ENCODE measurements around the gene MAP2K5.

DNA sequence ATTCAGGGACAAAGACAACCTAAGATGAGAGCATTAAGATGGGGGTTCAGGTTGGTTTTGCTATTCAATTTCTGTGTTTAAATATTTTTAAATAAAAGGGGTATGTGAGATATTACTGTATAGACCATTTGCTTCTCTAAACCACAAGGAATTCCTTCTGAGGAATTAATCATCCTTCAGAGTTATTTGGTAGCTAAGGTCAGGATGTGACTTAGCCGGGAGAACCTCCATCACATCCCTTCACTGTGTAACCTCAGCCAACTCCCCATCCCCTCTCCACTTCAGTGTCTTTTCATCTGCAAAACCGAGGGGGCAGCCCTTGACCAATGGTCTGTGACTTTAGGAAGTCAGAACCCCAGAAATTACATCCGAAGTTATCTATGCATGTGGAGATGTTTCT is 234.1 kb downstream of the MAP2K5 start:
- TF ChIP-seq, protein P1, sequence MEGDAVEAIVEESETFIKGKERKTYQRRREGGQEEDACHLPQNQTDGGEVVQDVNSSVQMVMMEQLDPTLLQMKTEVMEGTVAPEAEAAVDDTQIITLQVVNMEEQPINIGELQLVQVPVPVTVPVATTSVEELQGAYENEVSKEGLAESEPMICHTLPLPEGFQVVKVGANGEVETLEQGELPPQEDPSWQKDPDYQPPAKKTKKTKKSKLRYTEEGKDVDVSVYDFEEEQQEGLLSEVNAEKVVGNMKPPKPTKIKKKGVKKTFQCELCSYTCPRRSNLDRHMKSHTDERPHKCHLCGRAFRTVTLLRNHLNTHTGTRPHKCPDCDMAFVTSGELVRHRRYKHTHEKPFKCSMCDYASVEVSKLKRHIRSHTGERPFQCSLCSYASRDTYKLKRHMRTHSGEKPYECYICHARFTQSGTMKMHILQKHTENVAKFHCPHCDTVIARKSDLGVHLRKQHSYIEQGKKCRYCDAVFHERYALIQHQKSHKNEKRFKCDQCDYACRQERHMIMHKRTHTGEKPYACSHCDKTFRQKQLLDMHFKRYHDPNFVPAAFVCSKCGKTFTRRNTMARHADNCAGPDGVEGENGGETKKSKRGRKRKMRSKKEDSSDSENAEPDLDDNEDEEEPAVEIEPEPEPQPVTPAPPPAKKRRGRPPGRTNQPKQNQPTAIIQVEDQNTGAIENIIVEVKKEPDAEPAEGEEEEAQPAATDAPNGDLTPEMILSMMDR (IDR thresholded peaks at IDR 0.05): no peak
- TF ChIP-seq POLR2A (IDR thresholded peaks at IDR 0.05): no peak
